Neural crest cell (in vitro differentiated cells): ENCODE data around the gene IFNA2. TPM values are rescaled to one million over a fixed set of nuclear protein-coding genes. Genes with fewer than 3 reads are reported as not detected.
"Not testable (repeated sequence)": the region's sequence is repeated elsewhere in the genome, so short reads cannot be mapped to it uniquely, and the experiment has no call there.

ENCODE experiments used
- DNase-seq: peaks from one replicate; pipeline ENCODE4 v3.0.0; 2021; ENCODE audit warnings: low read depth, mixed read lengths, low spot score
- H3K27ac Mint-ChIP-seq: one replicate; pipeline ENCODE4 v1.8.0; 2021; ENCODE audit warnings: mild to moderate bottlenecking, mixed read lengths; ENCODE audit not compliant: unreplicated experiment
- H3K27me3 Mint-ChIP-seq: 2 replicates; pipeline ENCODE4 v1.8.0; 2021; ENCODE audit warnings: low read depth, mild to moderate bottlenecking, mixed read lengths
- H3K36me3 Mint-ChIP-seq: 2 replicates; pipeline ENCODE4 v1.8.0; 2021; ENCODE audit warnings: low read depth, mild to moderate bottlenecking, mixed read lengths
- H3K4me1 Mint-ChIP-seq: 2 replicates; pipeline ENCODE4 v1.8.0; 2021; ENCODE audit warnings: mixed read lengths
- H3K4me3 Mint-ChIP-seq: one replicate; pipeline ENCODE4 v1.8.0; 2021; ENCODE audit warnings: mild to moderate bottlenecking, mixed read lengths
- H3K9me3 Mint-ChIP-seq: 2 replicates; pipeline ENCODE4 v1.8.0; 2021; ENCODE audit warnings: mixed read lengths
- long read RNA-seq: library from polyadenylated mRNA; unstranded; transcript quantifications from one replicate; pipeline ENCODE4 v2.0.0, GENCODE V29; 2020
- total RNA-seq: library from RNA; stranded (reverse); gene quantifications from 2 replicates; pipeline ENCODE4 v1.2.1, GENCODE V29; 2021
- TF ChIP-seq, protein P1 (sequence below): fragments of 200-600 bp; sonication (generic); conservative IDR thresholded peaks from 2 replicates; pipeline ENCODE4 v1.5.0; 2021; ENCODE audit warnings: antibody characterized with exemption, mild to moderate bottlenecking

The IFNA2 gene
- total RNA-seq: not detected in 2 replicates
- long read RNA-seq: 0 reads

DNA sequence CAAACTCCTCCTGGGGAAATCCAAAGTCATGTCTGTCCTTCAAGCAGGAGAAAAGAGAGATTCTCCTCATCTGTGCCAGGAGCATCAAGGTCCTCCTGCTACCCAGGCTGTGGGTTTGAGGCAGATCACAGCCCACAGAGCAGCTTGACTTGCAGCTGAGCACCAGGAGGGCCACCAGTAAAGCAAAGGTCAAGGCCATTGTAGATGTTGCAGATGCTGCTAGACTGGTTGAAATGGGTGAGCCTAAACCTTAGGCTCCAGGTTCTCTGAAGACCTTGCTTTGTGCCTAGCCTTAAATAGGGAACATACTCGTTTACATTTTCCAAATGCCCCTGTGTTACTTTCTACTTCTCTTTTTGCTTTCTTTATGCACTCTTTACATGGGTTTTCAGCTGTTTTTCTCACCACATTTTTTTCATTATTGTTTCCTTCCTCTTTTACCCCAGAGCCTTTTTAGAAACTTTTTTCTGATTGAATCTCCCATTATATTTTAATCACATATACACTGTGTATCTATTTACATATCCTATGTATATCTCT lies at the start of gene IFNA2:
IFNA2 (minus strand) TSS at position 268 of the 540 bp plus-strand sequence; CDS start at position 199, 69 bp downstream.
- H3K4me1 Mint-ChIP-seq: peaks cover 6% of the 10 kb centered on the region
- no peaks in the 10 kb centered on the region for H3K36me3 Mint-ChIP-seq
- no peaks in the 10 kb centered on the region for H3K9me3 Mint-ChIP-seq
- H3K27ac Mint-ChIP-seq: no peak within 1 kb of the TSS
- DNase-seq: no peak
- TF ChIP-seq, protein P1, sequence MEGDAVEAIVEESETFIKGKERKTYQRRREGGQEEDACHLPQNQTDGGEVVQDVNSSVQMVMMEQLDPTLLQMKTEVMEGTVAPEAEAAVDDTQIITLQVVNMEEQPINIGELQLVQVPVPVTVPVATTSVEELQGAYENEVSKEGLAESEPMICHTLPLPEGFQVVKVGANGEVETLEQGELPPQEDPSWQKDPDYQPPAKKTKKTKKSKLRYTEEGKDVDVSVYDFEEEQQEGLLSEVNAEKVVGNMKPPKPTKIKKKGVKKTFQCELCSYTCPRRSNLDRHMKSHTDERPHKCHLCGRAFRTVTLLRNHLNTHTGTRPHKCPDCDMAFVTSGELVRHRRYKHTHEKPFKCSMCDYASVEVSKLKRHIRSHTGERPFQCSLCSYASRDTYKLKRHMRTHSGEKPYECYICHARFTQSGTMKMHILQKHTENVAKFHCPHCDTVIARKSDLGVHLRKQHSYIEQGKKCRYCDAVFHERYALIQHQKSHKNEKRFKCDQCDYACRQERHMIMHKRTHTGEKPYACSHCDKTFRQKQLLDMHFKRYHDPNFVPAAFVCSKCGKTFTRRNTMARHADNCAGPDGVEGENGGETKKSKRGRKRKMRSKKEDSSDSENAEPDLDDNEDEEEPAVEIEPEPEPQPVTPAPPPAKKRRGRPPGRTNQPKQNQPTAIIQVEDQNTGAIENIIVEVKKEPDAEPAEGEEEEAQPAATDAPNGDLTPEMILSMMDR: no peak
- no peak within 1 kb of the TSS for H3K4me3 Mint-ChIP-seq
- H3K27me3 Mint-ChIP-seq: peaks cover 53% of the 10 kb centered on the region

- not testable (repeated sequence) for H3K36me3 Mint-ChIP-seq, H3K27ac Mint-ChIP-seq, H3K9me3 Mint-ChIP-seq, H3K27me3 Mint-ChIP-seq, H3K4me3 Mint-ChIP-seq, DNase-seq
- peaks cover 18% of the 10 kb centered on the region for H3K4me1 Mint-ChIP-seq
These were observed 49.8 kb upstream of the IFNA2 start for GRCh38 chr9:21435015-21435383.

DNA sequence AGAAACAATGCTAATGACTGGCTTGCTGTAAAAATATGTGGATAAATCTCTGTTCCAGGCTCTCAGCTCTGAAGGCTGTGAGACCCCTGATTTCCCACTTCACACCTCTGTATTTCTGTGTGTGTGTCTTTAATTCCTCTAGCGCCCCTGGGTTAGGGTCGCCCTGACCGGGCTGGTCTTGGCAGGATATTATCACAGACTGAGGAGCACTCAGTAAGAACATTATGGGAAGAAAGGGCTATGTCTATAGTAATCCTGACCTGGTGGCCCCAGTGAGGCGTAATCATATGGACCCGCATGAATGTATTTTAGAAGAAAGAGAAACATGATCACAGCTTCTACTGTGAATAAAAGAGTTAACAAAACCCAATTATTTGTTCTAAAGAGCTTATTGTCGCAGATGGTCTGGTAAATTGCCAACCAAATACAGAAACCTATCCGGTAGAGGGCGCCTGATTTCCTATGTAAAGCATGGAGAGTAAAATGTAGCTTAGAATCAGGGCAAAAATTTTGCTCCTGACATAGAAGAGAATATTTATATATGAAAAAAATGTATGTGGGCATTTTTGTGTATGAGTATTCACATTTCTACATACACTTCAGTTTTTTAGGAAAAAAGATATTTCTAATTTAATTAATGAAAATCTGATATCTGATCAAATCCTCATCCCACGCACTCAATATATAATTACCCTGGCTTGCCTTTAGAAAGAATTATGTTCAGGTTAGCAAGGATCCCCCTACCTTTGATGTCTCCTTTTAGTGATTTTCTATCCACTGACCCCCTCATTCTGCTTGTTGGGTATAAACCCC lies 49.2 kb upstream of the IFNA2 start:
- Mint-ChIP-seq H3K4me1 (peaks cover 18% of the 10 kb centered on the region), H3K27me3 (no peaks in the 10 kb centered on the region), H3K27ac (no peak overlapping the region), H3K9me3 (no peaks in the 10 kb centered on the region), H3K4me3 (no peak overlapping the region), H3K36me3 (no peaks in the 10 kb centered on the region)
- peak; percentile 50 for DNase-seq
- TF ChIP-seq, protein P1: peak; percentile 65

DNA sequence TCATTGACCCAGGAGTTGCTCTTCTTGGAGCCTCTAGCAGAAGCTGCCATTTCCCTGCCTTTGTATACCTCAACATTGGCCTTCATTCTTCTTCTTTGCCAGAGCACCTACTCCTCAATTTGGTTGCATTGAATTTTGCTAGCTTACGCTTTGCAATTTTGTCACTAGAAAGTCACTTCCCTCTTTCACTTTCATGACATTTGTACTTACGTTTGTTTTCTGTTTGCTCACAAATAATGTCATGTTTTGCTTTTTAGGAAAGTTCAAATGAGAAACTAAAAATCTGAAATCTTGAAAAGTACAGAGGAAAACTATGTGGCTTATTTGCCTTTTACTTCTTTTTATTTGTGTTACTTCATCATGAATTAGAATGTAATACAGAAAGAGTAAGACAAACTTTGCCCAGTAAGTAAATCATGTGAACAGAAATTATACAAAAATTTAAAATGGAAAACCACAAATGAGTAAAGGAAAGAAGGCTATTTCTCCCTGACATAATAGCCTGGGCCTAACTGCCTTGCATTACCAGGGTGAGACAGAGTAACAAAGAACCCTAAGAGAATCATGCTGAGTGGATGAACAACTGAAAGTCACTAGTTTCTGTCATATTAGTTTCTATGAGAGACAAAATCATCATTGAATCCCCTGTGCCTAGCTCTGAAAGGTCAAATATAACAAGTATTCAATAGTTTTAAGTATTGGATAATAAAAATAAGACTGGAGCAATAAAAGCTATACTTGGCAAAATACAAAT lies 47.7 kb upstream of the IFNA2 start:
- TF ChIP-seq, protein P1: no peak
- Mint-ChIP-seq H3K27ac (no peak overlapping the region), H3K27me3 (no peaks in the 10 kb centered on the region), H3K4me3 (peak overlapping the region; percentile 6), H3K9me3 (no peaks in the 10 kb centered on the region), H3K4me1 (peaks cover 18% of the 10 kb centered on the region), H3K36me3 (no peaks in the 10 kb centered on the region)
- no peak for DNase-seq

- Mint-ChIP-seq H3K36me3 (no peaks in the 10 kb centered on the region), H3K27ac (no peak overlapping the region), H3K9me3 (no peaks in the 10 kb centered on the region), H3K27me3 (no peaks in the 10 kb centered on the region), H3K4me3 (no peak overlapping the region), H3K4me1 (peaks cover 15% of the 10 kb centered on the region)
- DNase-seq: no peak
- TF ChIP-seq, protein P1: no peak
These were observed 44.0 kb upstream of the IFNA2 start for GRCh38 chr9:21429191-21429590.
